SW 1271 (cell line): ENCODE measurements around the gene OPTN.
"Not testable (repeated sequence)": the region's sequence is repeated elsewhere in the genome, so short reads cannot be mapped to it uniquely, and the experiment has no call there.

ENCODE experiments used
- DNase-seq, 2 experiments: peaks; one replicate each; lab custom pipeline; 2025; lab: John Stamatoyannopoulos, UW

The OPTN gene

DNA sequence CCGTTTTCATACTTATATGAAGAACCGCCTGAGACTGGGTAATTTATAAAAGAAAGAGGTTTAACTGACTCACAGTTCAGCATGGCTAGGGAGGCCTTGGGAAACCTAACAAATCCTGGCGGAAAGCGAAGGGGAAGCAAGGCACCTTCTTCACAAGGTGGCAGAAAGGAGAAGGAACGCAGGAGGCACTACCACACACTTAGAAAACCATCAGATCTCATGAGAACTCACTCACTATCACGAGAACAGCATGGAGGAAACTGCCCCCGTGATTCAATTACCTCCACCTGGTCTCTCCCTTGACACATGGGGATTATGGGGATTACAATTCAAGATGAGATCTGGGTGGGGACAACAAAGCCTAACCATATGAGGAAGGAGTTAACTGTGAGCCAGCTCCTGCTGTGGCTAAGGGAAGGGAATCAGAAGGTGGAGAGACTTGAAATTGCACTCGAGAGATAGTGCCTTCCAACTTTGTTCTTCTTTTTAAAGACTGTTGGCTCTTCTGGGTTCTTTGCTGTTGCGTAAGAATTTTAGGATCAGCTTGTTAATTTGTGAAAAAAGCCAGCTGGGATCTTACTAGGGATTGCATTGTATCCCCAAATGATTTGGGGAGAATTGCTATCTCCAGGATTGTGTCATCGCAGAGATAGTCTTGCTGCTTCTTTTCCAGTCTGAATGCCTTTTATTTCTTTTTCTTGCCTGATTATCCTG lies 21.0 kb downstream of the OPTN start:
- no peak for DNase-seq

DNA sequence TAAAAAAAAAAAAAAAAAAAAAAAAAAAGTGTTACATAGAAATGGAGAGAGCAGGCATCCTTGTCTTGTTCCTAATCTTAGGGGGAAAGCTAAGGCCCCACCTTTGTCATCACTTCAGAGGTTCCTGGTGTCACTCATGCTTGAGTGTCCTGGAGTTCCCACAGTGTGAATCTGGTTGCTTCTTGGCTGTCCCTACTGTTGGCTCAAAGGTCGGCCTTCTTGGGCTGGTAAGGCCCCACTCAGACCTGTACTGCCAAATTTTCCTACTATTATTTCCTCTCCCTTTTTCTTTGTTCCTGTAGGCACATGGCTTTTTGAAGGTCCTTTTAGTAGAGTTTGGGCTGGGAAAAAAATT lies 21.5 kb downstream of the OPTN start:
- DNase-seq, result no peak

GRCh38 chr10:13136651-13137050 lies 36.7 kb downstream of the OPTN start:
- no peak for DNase-seq

DNA sequence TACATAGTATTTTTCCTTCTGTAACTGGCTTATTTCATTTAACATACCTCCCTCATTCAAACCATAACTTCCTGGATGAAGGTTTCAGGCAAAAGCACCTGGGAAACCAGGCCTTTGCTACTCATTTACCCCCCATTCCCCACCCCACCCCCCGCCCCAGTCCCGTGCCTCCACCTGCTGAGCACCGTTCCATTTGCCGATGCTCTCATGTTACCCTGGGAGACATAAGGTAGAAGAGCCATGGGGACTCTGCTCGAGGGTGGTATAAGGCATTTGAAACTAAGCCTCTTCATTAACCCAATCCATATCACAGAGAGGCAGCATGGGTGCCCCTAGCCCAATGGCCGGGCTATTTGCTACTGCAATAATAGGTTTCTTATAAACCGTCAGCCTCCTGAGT lies 39.2 kb downstream of the OPTN start:
- DNase-seq, result no peak

- DNase-seq, result no peak
Observed at GRCh38 chr10:13139676-13140075, 39.7 kb downstream of the OPTN start.

DNA sequence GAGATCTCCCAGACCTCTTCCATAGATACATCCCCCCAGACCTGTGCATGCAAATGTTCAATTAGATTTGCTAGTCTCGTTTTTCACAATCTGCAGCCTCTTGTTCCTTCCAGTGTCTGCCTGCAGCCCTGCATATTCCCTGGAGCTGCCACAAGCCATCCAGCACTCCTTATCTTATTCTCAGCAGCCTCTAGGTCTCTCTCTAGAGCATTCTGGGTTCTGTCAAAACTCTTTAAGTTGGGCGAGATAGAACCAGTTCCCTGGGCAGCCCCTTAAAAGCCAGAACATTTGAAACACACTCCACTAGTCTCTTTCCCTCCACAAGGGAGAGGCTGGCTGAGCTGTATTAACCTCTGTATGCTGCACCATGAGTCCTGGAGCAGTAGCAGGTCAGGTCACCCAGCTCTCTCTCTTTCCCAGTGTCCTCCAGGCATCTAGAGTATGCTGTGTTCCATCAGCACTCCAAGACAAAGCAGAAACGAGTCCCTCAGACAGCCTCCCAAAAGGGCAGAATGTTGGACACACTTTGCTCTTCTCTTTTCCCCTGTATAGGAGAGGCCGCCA lies 40.7 kb downstream of the OPTN start:
- no peak for DNase-seq

DNA sequence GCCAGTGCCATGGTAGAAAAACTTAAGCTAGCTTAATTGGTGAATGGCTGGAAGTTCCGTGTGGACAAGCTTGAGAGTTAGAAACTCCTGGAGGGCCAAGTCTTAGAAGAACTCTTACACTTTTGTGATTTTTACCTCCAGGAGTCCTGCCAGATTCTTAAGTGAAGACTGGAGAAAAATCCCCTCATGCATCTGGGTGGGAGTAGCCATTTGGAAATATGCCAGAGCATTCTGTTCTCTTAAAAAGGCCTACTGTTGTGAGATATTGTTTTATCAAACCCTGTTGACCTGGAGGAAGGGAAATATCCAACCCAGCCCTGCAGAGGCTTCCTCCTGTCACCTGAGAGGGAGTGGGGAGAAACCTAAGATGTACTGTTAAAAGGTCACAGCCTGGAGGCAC lies 43.8 kb downstream of the OPTN start:
- no peak for DNase-seq

DNA sequence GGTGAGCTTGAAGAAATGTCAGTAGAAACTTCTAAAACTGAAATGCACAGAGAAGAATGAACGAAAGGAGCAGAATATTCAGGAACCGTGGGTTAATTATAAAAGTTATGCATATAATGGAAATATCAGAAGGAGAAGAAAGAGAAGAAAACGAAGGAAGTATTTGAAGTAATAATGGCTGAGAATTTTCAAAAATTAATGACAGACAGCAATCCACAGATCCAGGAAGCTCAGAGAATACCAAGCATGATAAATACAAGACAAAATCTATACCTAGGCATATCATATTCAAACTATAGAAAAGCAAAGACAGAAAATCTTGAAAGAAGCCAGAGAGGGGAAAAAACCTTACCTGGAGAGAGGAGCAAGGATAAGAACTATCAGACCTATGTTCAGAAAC lies 44.9 kb downstream of the OPTN start:
- no peak for DNase-seq

GRCh38 chr10:13146379-13146778 lies 46.4 kb downstream of the OPTN start:
- DNase-seq, result no peak

GRCh38 chr10:13147161-13147560 lies 47.2 kb downstream of the OPTN start:
- DNase-seq, result no peak

DNA sequence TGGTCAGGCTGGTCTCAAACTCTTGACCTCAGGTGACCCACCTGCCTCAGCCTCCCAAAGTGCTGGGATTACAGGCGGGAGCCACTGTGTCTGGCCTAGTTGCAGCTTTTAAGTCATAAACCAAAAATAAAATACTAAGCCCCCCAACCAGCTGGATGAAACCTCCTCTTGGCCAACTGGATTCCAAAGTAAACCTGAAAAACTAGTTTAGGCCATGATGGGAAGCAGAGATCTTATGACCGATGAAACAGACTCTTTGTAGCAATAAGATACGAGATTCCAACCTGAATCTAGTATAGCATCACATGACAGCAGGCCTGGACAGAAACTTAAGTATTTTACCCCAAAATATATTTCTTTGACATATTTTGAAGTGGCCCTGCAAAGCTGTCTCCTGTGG lies 52.3 kb downstream of the OPTN start:
- DNase-seq, result no peak

DNA sequence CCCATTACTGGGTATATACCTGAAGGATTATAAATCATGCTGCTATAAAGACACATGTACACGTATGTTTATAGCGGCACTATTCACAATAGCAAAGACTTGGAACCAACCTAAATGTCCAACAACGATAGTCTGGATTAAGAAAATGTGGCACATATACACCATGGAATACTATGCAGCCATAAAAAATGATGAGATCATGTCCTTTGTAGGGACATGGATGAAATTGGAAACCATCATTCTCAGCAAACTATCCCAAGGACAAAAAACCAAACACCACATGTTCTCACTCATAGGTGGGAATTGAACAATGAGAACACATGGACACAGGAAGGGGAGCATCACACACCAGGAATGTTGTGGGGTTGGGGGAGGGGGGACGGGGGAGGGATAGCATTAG lies 55.9 kb downstream of the OPTN start:
- DNase-seq, result not testable (repeated sequence)

DNA sequence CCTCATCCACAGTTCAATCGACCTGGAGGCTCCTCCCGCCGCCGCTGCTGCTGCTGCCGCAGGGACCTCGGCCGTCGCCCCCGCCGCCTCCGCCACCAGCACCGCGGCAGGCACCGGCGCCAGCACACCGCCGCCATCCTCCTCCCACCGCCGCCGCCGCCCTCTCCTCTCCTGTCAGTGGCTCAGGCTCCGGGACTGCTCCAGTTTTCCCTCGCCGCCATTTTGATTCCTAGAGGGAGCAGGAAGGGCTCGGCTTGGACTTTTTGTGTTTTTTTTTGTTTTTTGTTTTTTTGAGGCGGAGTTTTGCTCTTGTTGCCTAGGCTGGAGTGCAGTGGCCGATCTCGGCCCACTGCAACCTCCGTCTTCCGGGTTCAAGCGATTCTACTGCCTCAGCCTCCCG lies 58.4 kb downstream of the OPTN start:
- no peak for DNase-seq

GRCh38 chr10:13160934-13161856 lies 61.2 kb downstream of the OPTN start, which contains the start of gene MCM10:
Gene MCM10 (plus strand): TSS chr10:13161558. CDS start chr10:13164203, 2,645 bp downstream.
- DNase-seq, result peak; percentile 90 to 96

DNA sequence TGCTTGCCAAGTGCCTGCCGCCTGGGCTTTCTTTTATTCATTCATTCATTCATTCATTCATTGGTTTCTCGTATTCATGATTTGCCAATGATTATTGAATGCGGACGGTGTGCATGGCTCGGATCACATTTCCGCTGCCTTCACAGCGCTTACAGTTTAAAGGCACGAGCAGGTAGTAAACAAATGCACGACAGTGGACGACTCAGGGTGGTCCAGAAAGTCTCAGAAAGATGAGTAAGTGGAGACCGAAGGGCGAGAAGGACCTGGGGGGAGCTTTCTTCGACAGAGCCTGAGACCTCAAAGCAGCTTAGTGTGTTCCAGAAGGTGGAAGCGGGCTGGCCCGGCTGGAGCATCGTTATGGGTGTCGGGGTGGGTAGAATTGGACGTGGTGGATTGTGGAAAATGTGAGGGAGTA lies 61.9 kb downstream of the OPTN start:
- no peak for DNase-seq

GRCh38 chr10:13163859-13164258 lies 63.9 kb downstream of the OPTN start:
- no peak for DNase-seq

- no peak for DNase-seq
Observed at GRCh38 chr10:13165177-13165576, 65.2 kb downstream of the OPTN start.

- no peak for DNase-seq
Observed at GRCh38 chr10:13167568-13167967, 67.6 kb downstream of the OPTN start.

- no peak for DNase-seq
Observed at GRCh38 chr10:13168781-13169180, 68.8 kb downstream of the OPTN start.

DNA sequence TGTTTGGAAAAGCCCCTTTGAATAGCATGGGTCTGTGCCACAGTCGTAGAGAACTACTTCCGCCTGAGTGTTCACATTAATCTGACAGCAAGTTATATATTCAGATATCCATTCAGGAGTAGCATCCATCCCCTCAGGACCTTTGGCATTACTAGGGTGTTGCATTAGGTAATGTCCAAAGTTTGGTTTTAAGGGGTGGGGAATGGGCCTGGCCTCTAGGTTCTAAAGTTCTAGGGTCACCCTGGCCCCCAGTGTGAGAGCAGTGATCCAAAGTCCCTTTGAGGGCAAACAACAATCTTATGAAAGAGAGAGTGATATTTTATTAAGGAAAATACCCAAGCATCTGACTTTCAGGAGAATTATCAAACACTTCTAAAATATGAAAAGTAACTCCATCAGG lies 73.7 kb downstream of the OPTN start:
- DNase-seq, result no peak

- no peak for DNase-seq
Observed at GRCh38 chr10:13180788-13181187, 80.8 kb downstream of the OPTN start.

DNA sequence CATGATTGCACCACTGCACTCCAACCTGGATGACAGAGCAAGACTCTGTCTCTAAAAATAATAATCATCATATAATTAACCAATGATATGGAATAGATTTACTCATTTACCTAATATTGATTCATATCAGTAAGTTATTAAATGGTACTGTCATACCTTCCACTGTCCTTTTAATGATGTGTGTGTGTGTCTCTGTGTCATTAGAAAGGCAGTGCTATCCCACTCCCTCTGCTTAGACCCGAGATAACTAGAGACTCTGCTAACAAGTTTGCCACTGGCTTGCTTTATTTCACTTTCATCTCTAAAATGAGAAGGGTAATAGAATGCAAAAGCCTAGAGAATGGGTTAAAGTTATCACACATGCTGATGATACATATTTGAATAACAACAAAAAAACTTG lies 82.5 kb downstream of the OPTN start:
- no peak for DNase-seq

DNA sequence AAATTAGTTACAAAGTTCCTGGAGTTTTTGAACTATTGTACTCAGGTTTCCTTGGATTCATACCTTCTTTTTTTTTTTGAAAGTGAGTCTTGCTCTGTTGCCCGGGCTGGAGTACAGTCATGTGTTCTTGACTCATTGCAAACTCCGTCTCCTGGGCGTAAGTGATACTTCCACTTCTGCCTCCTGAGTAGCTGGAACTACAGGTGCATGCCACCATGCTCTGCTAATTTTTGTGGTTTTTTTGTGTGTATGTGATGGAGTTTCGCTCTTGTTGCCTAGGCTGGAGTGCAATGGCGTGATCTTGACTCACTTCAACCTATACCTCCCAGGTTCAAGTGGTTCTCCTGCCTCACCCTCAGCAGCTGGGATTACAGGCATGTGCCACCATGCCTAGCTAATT lies 83.7 kb downstream of the OPTN start:
- no peak for DNase-seq
